Measurements from ENCODE around the gene GPRIN1. TPM values are rescaled to one million over a fixed set of nuclear protein-coding genes. Genes with fewer than 3 reads are reported as not detected.

Gene GPRIN1
- total RNA-seq, 1 donor from 2014 or later, result not detected

- no peak overlapping the region for H3K27ac ChIP-seq
- H3K36me3 ChIP-seq, result no peaks in the 10 kb centered on the region
- DNase-seq (ENCODE audit: low spot score in 2 of 2), result no peak
- no peaks in the 10 kb centered on the region for H3K27me3 ChIP-seq
- TF ChIP-seq CTCF (IDR thresholded peaks at IDR 0.05), result no peak
- no peaks in the 10 kb centered on the region for H3K9me3 ChIP-seq
- H3K4me3 ChIP-seq, result no peak overlapping the region
- intact Hi-C loops (cut with DNase I), result loop anchor here (5.0 to 10.0 kb wide), 4 partner anchors 200 to 952 kb away; partner anchors contain the start of genes FAF2, HIGD2A, NOP16 and PRELID1
- peaks cover 3 to 10% of the 10 kb centered on the region in 2 donors for H3K4me1 ChIP-seq
These were observed 35.1 kb upstream of the GPRIN1 start for GRCh38 chr5:176644878-176645670.

GRCh38 chr5:176644294-176644693, 34.3 kb upstream of the GPRIN1 start:
- H3K36me3 ChIP-seq, result no peaks in the 10 kb centered on the region
- H3K9me3 ChIP-seq, result no peaks in the 10 kb centered on the region
- peaks cover 3 to 10% of the 10 kb centered on the region in 2 donors for H3K4me1 ChIP-seq
- H3K27ac ChIP-seq, result no peak overlapping the region
- no peaks in the 10 kb centered on the region for H3K27me3 ChIP-seq
- no peak for DNase-seq (ENCODE audit: low spot score in 2 of 2)
- no peak for TF ChIP-seq CTCF (IDR thresholded peaks at IDR 0.05)
- intact Hi-C loops (cut with DNase I), result loop anchor here (5.0 to 10.0 kb wide), 4 partner anchors 199 to 953 kb away; partner anchors contain the start of genes FAF2, HIGD2A, NOP16 and PRELID1
- no peak overlapping the region for H3K4me3 ChIP-seq

- no peak for TF ChIP-seq CTCF (IDR thresholded peaks at IDR 0.05)
- Histone ChIP-seq H3K36me3 (no peaks in the 10 kb centered on the region), H3K9me3 (no peaks in the 10 kb centered on the region), H3K4me1 (peaks cover 3 to 10% of the 10 kb centered on the region in 2 donors), H3K27ac (no peak overlapping the region), H3K4me3 (no peak overlapping the region), H3K27me3 (no peaks in the 10 kb centered on the region)
- no peak for DNase-seq (ENCODE audit: low spot score in 2 of 2)
- intact Hi-C loops (cut with DNase I), result loop anchor here (5.0 to 10.0 kb wide), 4 partner anchors 199 to 954 kb away; partner anchors contain the start of genes FAF2, HIGD2A, NOP16 and PRELID1
These were observed 33.7 kb upstream of the GPRIN1 start for GRCh38 chr5:176643491-176644219.

- H3K4me1 ChIP-seq, result peaks cover 3% of the 10 kb centered on the region in 2 donors
- H3K9me3 ChIP-seq, result no peaks in the 10 kb centered on the region
- no peak for TF ChIP-seq CTCF (IDR thresholded peaks at IDR 0.05)
- H3K27ac ChIP-seq, result no peak overlapping the region
- no peaks in the 10 kb centered on the region for H3K27me3 ChIP-seq
- no peak overlapping the region for H3K4me3 ChIP-seq
- intact Hi-C loops (cut with DNase I), result loop anchor here (5.0 to 10.0 kb wide), 4 partner anchors 198 to 954 kb away; partner anchors contain the start of genes FAF2, HIGD2A, NOP16 and PRELID1
- no peaks in the 10 kb centered on the region for H3K36me3 ChIP-seq
- no peak for DNase-seq (ENCODE audit: low spot score in 2 of 2)
These were observed 32.9 kb upstream of the GPRIN1 start for GRCh38 chr5:176642675-176643490.

GRCh38 chr5:176640616-176641015, 30.7 kb upstream of the GPRIN1 start:
- intact Hi-C loops (cut with DNase I), result loop anchor here (5.0 to 10.0 kb wide), 4 partner anchors 196 to 957 kb away; partner anchors contain the start of genes FAF2, HIGD2A, NOP16 and PRELID1
- H3K4me3 ChIP-seq, result no peak overlapping the region
- H3K27me3 ChIP-seq, result no peaks in the 10 kb centered on the region
- no peaks in the 10 kb centered on the region for H3K36me3 ChIP-seq
- no peak overlapping the region for H3K27ac ChIP-seq
- DNase-seq (ENCODE audit: low spot score in 2 of 2), result no peak
- no peaks in the 10 kb centered on the region for H3K9me3 ChIP-seq
- H3K4me1 ChIP-seq, result no peaks in the 10 kb centered on the region
- no peak for TF ChIP-seq CTCF (IDR thresholded peaks at IDR 0.05)
